Measurements from ENCODE around the gene TCF3.
A peak's percentile ranks its signal among the peaks of the same experiment; 100 is the strongest.
"Not testable (repeated sequence)": the region's sequence is repeated elsewhere in the genome, so short reads cannot be mapped to it uniquely, and the experiment has no call there.

Gene TCF3

DNA sequence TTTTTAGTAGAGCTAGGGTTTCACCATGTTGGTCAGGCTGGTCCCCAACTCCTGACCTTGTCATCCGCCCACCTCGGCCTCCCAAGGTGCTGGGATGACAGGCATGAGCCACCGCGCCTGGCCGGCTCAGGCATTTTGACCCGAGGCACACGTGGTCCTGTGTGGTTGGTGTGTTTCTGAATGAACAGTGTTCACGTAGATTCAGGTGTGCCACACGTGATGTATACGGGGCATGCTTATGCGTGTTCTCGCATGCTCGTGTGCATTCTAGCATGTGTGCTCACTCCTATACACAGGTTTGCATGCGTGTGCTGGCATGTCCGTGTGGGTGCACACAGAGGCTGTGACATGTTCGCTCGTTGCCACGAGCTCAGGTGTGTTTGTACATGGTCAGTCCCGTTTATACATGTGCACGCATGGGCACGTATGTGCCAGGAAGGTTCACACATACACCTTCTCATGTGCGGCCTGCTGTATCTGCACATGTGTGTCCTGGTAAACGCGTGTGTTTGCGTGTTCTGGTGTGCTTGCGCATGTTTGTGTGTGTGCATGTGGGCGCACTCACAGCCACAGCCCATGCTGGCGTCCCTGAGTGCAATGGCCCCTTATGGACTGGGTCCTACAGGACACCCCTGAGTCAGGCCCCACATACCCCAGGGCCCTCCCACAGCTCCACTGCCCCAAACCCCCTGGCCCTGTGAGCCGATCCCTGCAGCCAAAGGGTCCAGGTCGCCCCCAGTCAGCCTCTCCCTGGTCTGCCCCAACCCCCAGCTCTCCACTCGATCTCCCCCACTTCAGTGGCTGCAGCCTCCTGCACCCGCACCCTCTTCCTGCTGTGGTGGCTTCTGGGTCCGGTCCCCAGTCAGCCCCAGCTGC, 20.6 kb upstream of the TCF3 start:
- no peak for DNase-seq

DNA sequence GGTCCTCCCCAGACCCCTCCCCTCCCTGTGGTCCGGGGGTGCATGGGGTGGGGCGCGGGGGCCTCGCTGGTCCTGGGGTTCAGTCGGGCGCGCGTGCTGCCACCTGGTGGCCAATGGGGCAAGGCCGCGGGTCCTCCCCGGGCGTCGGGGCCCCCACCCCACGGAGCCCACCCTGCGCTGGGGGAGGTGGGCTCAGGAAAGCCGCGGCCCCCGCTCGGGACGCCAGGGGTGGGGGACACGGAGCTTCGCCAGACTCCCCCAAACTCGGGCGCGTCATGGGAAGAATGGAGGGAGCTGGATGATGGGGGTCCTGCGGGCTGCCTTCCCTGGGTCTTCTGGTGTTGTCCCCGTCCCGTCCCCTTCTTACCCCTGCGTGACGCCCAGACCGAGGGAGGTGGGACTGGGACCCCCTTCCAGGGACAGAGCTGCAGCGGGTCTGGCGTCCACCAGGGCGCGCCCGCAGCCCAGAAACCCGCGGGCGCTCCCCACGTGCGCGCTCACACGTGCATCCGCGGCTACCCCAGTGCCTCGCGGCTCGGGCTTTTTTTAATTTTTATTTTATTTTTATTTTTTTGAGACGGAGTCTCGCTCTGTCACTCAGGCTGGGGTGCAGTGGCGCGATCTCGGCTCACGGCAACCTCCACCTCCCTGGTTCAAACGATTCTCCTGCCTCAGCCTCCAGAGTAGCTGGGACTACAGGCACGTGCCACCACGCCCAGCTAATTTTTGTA, 19.8 kb upstream of the TCF3 start:
- DNase-seq, result peak; percentile 44

DNA sequence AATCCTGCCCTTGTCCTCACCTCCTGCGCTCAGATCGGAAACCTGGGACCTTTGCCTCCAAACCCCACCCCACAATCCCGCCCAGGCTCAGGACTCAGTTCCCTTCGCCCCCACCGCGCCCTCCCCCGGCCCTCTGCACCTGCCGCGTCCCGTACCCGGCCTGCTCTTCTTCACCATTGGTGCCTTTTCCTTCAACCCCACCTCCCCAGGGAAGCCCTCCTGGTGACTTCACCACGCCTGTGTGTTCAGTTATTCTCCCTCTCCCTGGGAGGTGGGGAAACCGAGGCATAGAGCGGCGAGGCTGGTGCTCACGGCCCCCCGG, 19.3 kb upstream of the TCF3 start:
- no peak for DNase-seq

DNA sequence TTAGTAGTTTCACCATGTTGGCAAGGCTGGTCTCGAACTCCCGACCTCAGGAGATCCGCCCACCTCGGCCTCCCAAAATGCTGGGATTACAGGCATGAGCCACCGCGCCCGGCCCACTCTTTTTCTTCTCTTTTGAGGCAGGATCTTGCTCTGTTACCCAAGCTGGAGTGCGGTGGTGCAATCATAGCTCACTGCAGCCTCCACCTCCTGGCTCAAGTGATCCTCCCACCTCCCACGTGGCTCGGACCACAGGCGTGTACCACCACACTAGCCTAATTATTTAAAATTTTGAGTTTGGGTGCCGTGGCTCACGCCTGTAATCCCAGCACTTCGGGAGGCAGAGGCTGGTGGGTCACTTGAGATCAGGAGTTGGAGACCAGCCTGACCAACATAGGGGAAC, 18.3 kb upstream of the TCF3 start:
- not testable (repeated sequence) for DNase-seq

DNA sequence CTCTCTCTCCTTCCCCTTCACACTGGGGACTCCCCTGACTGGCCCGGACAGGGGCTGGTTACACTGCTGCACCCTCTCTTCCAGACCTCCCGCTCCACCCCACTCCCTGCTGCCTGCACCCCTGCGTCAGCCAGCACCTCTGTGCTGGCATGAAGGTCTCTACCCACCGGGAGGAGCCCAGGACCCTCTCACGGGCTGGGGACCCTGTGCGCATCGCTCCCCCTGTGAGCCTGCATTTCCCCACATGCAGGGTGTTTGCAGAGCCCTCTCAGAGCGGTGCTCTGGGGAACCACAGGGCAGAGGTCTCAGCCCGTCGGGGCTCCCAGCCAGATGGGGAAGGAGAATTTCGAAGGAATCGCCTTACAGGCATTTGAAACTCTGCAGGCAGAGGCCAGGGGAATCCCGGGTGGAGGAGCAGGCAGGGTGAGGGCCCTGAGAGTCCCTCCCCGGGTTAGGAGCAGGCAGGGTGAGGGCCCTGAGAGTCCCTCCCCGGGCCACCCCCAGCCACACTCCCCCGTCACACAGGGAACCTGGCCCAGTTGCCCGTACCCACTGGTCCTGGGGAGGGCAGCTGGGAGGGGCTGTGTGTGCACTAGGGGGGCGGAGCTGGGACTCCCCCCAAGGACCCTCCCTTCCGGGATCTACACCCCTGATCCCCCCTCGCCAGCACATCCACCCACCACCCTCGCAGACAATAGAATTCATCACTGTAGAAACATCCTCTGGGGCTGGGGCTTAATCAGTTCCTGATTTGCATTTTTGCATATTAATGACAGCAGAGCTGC, 16.3 kb upstream of the TCF3 start:
- DNase-seq, result no peak

DNA sequence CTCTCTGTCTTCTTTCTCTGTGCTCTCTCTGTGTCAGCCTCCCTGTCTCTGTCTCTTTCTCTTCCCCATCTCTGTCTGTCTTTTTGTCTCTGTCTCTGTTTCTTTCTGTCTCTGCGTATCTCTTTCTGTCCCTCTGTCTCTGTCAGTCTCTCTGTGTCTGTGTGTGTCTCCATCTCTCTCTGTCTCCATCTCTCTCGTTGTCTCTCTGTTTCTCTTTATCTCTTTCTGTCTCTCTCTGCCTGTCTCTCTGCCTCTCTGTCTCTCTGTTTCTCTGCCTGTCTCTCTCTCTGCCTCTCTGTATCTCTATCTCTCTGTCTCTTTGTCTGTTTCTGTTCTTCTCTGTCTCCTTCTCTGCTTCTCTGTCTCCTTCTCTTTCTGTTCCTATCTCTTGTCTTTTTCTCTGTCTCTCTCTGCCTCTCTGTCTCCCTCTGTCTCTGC, 15.7 kb upstream of the TCF3 start:
- DNase-seq, result no peak

DNA sequence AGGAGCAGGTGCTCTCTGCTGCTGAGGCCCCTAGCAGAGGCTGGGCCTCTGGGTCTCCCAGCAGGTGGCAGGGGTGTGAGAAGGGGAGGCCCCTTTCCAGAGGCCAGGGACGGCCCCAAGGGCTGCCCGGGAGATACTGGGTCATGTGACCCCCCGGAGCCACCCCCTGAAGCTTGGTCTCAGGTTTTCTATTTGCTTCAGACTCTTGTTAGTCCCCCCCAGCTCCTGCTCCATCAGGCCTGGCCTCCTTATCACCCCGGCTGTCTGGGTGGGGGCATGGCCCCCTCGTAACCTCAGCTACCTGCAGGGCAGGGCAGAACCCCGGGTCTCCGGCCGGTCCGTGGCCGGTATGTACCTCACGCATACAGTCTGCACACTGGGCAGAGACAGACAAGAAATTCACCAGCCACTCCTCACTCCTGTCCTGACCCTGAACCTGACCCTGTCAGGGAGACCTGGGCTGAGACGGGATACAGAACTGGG, 13.2 kb upstream of the TCF3 start:
- no peak for DNase-seq

DNA sequence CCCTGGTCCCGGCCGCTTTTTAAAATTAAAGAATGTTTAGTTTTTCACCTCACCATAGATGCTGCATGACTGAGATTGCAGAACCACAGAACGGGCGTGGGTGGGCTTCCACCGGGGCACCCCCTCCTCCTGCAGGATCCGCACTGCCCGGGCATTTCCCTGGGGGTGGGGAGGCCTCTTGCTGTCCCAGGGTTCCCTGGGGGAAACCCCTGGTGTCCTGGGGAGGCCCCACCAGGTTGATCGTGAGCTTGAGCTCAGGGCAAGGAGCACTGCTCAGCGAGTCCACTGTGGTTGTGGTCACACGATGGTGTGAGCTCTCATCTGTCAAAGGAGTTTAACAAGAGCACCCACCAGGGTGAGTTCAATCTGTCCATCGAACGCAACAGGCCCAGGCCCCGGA, 11.4 kb upstream of the TCF3 start:
- DNase-seq, result no peak

DNA sequence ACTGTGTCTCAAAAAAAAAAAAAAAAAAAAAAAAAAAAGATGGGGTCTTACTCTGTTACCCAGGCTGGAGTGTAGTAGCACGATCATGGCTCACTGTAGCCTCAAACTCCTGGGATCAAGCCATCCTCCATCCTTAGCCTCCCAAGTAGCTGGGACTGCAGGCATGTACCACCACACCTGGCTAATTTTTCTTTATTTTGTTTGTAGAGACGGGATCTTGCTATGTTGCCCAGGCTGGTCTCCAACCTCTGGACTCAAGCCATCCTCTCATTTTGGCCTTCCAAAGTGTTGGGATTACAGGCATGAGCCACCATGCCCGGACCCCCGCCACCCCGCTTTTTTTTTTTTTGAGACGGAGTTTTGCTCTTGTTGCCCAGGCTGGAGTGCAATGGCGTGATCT, 10.8 kb upstream of the TCF3 start:
- DNase-seq, result not testable (repeated sequence)

DNA sequence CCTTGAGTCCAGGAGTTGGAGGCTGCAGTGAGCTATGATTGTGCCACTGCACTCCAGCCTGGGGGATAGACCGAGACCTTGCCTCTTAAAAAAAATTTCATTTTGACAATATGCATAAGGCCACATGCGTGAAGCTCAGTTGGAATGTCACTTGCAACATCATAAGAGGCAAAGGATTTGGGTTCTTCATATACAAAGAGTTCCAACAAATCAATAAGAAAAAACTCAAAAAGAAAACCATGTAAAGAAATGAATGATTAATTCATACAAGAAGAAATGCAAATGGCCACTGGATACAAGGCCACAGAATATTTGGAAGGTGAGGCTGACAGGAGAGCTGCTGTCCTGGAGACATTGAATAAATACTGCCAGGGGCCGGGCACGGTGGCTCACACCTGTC, 9.6 kb upstream of the TCF3 start:
- DNase-seq, result no peak

DNA sequence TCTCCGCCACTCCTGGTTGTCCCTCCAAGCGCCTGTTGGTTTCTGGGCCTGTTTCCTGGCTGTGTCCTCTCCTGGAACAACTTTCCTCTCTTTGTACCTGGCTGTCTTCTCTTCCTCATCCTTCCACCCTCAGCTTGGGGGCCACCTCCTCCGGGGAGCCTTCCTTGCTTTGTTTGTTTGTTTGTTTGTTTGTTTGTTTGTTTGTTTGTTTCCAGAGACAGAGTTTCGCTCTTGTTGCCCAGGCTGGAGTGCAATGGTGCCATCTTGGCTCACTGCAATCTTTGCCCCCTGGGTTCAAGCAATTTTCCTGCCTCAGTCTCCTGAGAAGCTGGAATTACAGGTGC, 6.6 kb upstream of the TCF3 start:
- DNase-seq, result no peak

DNA sequence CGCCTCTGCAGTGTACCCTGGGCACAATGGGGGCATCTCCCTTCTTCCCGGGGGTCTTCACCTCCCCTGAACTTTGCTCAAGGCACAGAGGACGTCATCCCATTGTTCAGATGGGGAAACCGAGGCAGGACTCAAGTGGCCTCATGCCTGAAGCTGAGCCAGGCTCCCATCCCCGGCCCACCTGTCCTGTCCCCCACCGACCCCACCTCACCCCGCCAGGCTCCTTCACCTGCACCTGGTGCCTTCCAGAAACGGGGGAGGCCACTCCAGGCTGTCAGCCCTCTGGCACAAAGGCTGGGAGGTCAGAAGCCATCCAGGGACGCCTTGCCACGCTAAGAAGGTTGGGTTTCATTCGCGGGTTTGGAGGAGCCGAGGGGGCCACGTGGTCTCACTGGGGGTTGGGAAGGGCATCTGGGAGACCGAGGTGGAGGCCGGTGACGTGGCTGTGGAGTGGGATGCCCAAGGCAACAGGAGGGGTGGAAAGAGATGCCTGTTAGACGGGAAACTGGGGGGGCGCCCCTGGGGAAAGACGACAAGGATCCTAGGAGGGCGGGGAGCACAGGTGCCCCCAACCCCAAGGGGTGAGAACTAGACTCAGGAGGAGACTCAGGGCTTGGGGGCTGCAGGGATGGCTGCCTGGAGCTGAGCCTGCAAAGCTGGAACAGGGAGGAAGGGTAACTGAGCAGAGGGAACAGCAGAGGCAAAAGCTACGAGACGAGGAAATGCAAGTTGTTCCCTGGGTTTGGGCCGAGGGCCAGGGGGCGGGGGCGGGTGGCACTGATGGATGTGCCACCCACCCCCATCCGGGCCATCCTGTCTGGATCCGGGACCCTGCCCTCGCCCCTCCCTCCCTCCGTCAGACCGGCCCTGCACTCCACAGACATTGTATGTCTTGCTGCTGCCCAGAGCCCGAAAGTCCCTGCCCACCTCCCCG, 6.0 kb upstream of the TCF3 start:
- no peak for DNase-seq

DNA sequence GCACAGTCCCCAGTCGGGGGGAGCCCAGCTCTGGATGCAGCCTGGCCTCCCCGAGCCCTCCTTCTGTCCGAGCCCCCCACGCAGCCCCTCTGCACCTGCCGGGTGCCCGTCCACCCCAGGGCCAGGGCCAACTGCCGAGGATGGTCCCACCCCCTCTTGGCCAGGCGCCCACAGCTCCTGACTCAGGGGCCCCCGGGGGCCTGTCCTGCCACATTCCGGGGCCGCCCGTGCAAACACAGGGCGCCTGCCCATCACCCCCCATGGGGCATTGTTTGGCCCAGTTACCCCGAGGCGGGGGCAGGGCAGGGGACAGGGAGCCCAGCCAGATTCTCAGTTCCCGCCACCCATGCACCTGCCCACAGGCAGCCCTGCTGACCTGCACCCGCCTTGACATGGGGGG, 5.3 kb upstream of the TCF3 start:
- no peak for DNase-seq

DNA sequence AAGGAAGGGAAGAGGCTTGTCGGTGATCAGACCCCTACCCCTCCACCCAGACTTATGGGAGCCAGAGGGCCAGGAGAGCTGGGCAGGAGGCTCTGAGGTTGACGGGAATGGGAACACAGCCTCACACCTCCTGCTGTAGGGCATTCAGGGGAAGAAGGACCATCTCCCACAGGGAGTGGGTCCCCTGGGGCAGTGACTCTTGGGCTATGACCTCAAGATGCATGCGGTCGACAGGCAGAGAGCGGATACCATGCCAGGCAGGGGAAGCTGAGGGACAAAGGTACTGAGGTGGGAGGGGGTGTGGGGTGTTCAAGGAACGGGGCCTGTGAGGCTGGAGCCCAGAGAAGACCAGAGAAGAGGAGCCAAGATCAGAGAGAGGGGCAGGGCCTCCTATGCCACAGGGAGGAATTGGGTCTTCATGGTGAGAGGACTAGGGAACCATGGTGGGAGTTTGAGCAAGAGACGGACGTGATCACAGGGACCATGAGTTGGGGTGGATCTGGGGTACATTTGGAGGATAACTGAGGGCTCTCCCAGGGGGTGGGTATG, 4.6 kb upstream of the TCF3 start:
- no peak for DNase-seq

DNA sequence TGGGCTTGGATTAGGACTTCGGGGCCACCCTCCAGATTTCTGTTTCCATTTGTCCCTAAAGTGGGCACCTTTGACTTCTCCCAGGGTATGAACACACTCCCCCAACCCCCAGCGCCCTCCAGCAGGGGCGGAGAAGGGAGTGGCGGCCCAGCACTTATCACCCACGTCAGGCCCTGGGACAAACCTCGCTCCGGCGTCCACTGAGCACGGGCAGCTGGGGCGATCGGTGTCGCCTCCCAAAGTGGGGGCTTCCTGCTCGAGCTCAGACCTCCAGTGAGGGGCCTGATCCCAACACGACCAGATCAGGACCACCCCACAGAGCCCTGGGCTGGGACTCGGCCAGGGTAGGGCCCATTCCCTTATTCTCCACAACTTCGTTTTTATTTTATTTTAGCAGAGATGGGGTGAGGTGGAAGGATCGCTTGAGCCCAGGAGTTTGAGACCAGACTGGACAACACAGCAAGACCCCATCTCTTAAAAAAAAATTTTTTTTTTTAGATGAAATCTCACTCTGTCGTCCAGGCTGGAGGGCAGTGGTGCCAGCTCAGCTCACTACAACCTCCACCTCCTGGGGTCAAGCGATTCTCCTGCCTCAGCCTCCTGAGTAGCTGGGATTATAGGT, 3.7 kb upstream of the TCF3 start:
- no peak for DNase-seq

DNA sequence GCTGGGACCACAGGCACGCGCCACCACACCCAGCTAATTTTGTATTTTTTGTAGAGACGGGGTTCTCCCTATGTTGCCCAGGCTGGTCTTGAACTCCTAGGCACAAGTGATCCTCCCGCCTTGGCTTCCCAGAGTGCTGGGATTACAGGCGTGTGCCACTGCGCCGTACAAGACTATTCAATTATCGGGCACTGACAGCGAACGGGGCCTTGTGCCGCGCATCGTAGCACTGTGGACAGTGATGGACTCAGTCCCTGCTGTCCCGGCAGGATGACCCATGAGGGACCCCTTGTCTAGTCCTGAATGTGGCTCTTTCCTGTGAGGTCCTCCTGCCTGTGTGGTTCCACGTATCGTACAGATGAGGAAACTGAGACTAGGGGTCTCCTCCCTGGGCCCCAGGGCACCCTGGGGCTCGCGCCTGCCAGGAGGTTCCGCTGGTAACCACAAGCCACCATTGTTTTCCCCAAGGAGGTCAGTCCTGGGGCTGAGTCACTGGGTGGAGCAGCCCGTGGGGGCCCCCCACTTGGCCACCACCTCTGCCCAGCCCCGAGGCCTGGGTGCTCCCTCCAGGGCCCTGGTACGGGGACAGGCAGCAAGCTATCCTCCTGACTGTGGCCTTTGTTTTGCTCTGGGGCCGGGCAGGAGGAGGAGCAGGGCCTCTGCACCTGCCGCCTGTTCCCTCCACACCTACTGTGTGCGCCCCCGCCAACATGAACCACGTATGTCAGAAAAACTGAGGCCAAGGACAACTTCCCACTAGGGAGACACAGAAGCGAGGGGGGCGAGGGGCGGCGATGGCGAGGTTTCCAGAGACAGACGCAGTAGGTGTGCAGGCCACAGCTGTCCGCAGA, 2.9 kb upstream of the TCF3 start:
- DNase-seq, result no peak

DNA sequence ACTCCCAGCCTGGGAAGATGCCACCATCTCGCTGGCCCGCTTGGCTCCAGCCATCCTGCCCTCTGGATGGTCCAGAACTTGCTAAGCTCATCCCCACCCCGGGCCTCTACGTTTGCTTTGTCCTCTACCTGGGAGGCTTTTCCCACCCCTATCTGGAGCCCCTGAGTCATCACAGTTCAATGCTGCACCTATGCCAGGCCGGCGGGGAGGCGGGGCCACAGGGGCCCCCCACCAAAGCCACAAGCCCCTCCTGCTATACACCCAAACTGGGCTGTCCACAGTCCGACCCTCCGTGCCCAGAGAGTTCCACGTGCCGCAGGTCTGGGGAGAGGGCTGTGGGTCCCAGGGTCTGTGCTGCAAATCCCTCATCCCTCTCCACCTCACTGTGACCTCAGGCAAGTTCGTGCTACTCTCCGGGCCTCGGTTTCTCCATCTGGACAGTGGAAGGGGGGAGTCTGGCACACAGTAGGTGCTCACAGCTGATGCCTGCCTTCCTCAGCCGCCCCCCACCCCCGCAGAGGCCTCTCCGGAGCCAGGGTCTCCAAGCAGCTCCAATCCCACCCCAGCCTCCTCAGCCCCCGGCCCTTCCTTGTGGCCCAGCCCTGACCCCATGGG, 1.9 kb upstream of the TCF3 start:
- no peak for DNase-seq

DNA sequence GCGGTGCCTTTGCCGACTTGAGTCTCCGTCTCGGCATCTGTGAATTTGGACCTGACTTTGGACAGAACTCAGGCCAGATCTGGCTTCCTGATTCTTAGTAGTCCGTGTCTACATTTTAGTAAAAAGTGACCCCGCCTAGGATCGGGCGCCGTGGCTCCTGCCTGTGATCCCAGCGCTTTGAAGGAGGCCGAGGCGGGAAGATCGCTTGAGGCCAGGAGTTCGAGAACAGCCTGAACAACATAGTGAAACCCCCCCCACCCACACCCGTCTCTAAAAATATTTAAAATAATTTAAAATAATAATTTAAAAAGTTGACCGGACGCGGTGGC, 849 bp upstream of the TCF3 start:
- no peak for DNase-seq

DNA sequence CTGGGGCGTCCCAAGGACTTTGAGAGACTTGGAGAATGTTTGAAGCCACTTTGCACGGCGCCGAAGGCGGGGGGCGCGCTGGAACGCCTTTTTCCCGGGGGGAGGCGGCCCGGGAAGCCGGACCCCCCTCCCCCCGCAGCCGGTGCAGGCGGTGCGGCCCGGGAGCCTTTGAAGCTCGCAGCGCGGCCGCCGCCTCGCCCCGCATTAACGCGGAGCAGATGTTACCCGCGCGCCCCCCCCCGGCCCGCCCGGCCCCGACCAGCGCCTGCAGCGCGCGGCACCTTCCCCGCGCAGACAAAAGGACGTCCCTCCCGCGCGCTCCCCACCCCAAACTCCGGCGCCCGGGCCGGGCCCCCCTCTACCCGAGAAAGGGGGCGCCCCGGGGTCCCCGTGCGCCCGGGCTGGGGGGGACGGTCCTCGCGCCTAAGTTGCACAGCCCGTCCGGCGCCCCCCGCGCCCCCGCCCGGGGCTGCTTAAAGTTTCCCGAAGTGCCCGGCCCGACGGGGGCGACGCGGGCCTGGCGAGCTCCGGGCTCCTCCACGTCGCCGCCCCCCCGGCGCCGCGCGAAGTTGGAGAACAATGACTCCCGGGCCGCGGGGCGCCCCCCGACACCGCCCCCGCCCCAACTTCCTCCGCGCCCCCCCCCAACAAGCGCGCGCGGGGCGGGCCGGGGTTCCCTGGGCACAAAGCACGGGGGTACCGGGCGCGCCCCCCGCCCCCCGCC, 685 bp downstream of the TCF3 start:
- DNase-seq, result peak; percentile 22
